H1 (cell line): ENCODE measurements around the gene LY6G6F. TPM values are rescaled to one million over a fixed set of nuclear protein-coding genes. Genes with fewer than 3 reads are reported as not detected.

Experiments used
- CTCF ChIA-PET: fragments of 300-600 bp; sonication (Branson Sonifier 250); formaldehyde crosslinking; loops from one replicate; lab custom pipeline; 2021; ENCODE audit not compliant: partially characterized antibody; lab: Charles Lee
- POLR2A ChIA-PET: fragments of 300-600 bp; sonication (Branson Sonifier 250); formaldehyde crosslinking; loops from one replicate; lab custom pipeline; 2021; ENCODE audit warnings: inconsistent platforms; ENCODE audit not compliant: partially characterized antibody; lab: Charles Lee
- DNase-seq, 2 experiments: peaks; one replicate each; pipeline versions ENCODE4 v3.0.0 to v3.0.0-alpha.2; 2010 to 2022; ENCODE audit warnings: low spot score in 2 of 2, low read depth in 1 of 2, mixed read lengths in 1 of 2
- FAIRE-seq: peaks from 2 replicates; lab custom pipeline; 2011; peaks lifted over from hg19 to GRCh38; lab: Jason Lieb, UNC
- H2AFZ ChIP-seq: 2 replicates; pipeline ENCODE4 v1.8.1; 2012; ENCODE audit warnings: low read length, inconsistent platforms
- H2AK5ac ChIP-seq: 2 replicates; pipeline ENCODE4 v1.6.1; 2013; ENCODE audit warnings: low read depth, low read length
- H2BK120ac ChIP-seq: replicated peaks from 2 replicates; pipeline ENCODE3; 2013; ENCODE audit warnings: low read depth, low read length, inconsistent platforms
- H2BK12ac ChIP-seq: 2 replicates; pipeline ENCODE4 v1.6.1; 2013; ENCODE audit warnings: low read depth, low read length
- H2BK15ac ChIP-seq: 2 replicates; pipeline ENCODE4 v1.6.1; 2013; ENCODE audit warnings: low read length
- H2BK20ac ChIP-seq: 2 replicates; pipeline ENCODE4 v1.6.1; 2013; ENCODE audit warnings: low read length
- H2BK5ac ChIP-seq: 2 replicates; pipeline ENCODE4 v1.6.1; 2013; ENCODE audit warnings: low read depth, low read length
- H3K14ac ChIP-seq: 2 replicates; pipeline ENCODE4 v1.6.1; 2013; ENCODE audit warnings: inconsistent platforms; ENCODE audit not compliant: insufficient read length
- H3K18ac ChIP-seq: 2 replicates; pipeline ENCODE4 v1.6.1; 2013; ENCODE audit warnings: low read length; ENCODE audit errors: extremely low read depth
- H3K23ac ChIP-seq: 2 replicates; pipeline ENCODE4 v1.6.1; 2013; ENCODE audit warnings: inconsistent platforms; ENCODE audit not compliant: insufficient read length
- H3K23me2 ChIP-seq: 2 replicates; pipeline ENCODE4 v1.6.1; 2013; ENCODE audit warnings: low read depth, low read length
- H3K27ac ChIP-seq: 2 replicates; pipeline ENCODE4 v1.6.1; 2011; ENCODE audit warnings: low read depth, low read length, inconsistent platforms
- H3K27me3 ChIP-seq, 4 experiments: replicated peaks in 1 of 4; 1 replicate in 1 of 4; 2 replicates in 3 of 4; pipeline versions ENCODE4 v1.6.1 to v1.8.1; 2011 to 2013; ENCODE audit warnings: low read length in 3 of 4, mild to moderate bottlenecking in 3 of 4, inconsistent platforms in 2 of 4, mixed read lengths in 2 of 4, moderate library complexity in 1 of 4; ENCODE audit not compliant: control insufficient read depth in 3 of 4, insufficient read depth in 3 of 4; ENCODE audit errors: extremely low read depth in 1 of 4
- H3K36me3 ChIP-seq, 4 experiments: 2 replicates each; pipeline versions ENCODE4 v1.6.1 to v1.8.1; 2011 to 2013; ENCODE audit warnings: mild to moderate bottlenecking in 4 of 4, low read length in 3 of 4, moderate library complexity in 2 of 4, control low read depth in 1 of 4, inconsistent platforms in 1 of 4; ENCODE audit not compliant: insufficient read depth in 4 of 4, control insufficient read depth in 2 of 4
- H3K4ac ChIP-seq: replicated peaks from 2 replicates; pipeline ENCODE3; 2013; ENCODE audit warnings: low read length, low read depth, mixed read lengths, inconsistent platforms; ENCODE audit not compliant: insufficient read length
- H3K4me1 ChIP-seq, 4 experiments: replicated peaks in 1 of 4; 1 replicate in 1 of 4; 2 replicates in 3 of 4; pipeline versions ENCODE4 v1.6.1 to v1.8.1; 2011 to 2013; ENCODE audit warnings: low read length in 3 of 4, inconsistent platforms in 2 of 4, mixed read lengths in 1 of 4; ENCODE audit not compliant: insufficient read depth in 4 of 4, control insufficient read depth in 3 of 4
- H3K4me2 ChIP-seq, 2 experiments: 2 replicates each; pipeline versions ENCODE4 v1.6.1 to v1.8.1; 2011 to 2013; ENCODE audit warnings: low read depth in 2 of 2, low read length in 2 of 2, control low read depth in 1 of 2, inconsistent platforms in 1 of 2, mild to moderate bottlenecking in 1 of 2; ENCODE audit not compliant: insufficient read depth in 1 of 2
- H3K4me3 ChIP-seq, 4 experiments: fragments of 200-600, 300-600 bp in 1 of 4; sonication (generic), shearing (Covaris generic), sonication (Bioruptor Twin) in 1 of 4; 2 replicates each; pipeline versions ENCODE4 v1.5.1 to v1.8.1; 2011 to 2016; ENCODE audit warnings: low read length in 4 of 4, low read depth in 3 of 4, control low read depth in 2 of 4, inconsistent platforms in 2 of 4, mild to moderate bottlenecking in 2 of 4, mixed read lengths in 1 of 4, moderate library complexity in 1 of 4; ENCODE audit not compliant: insufficient read depth in 2 of 4; ENCODE audit errors: extremely low read depth in 1 of 4
- H3K56ac ChIP-seq: replicated peaks from 2 replicates; pipeline ENCODE3; 2013; ENCODE audit warnings: low read depth, mild to moderate bottlenecking, mixed read lengths, low read length, inconsistent platforms; ENCODE audit not compliant: insufficient read length
- H3K79me1 ChIP-seq: 2 replicates; pipeline ENCODE4 v1.6.1; 2013; ENCODE audit warnings: low read depth, low read length, control low read depth
- H3K79me2 ChIP-seq, 2 experiments: 2 replicates each; pipeline versions ENCODE4 v1.6.1 to v1.8.1; 2012 to 2013; ENCODE audit warnings: low read length in 2 of 2, mild to moderate bottlenecking in 2 of 2, inconsistent platforms in 1 of 2; ENCODE audit not compliant: insufficient read depth in 2 of 2, control insufficient read depth in 1 of 2
- H3K9ac ChIP-seq, 4 experiments: replicated peaks in 1 of 4; 1 replicate in 1 of 4; 2 replicates in 3 of 4; pipeline versions ENCODE4 v1.6.1 to v1.8.1; 2011 to 2013; ENCODE audit warnings: low read depth in 3 of 4, low read length in 3 of 4, control low read depth in 2 of 4, mild to moderate bottlenecking in 2 of 4, moderate library complexity in 2 of 4, inconsistent platforms in 1 of 4; ENCODE audit errors: extremely low read depth in 1 of 4
- H3K9me3 ChIP-seq, 2 experiments: 2 replicates each; pipeline versions ENCODE4 v1.6.1 to v1.8.1; 2012 to 2013; ENCODE audit warnings: mild to moderate bottlenecking in 2 of 2, moderate library complexity in 2 of 2, control low read depth in 1 of 2, inconsistent platforms in 1 of 2, low read depth in 1 of 2, low read length in 1 of 2, mixed read lengths in 1 of 2; ENCODE audit not compliant: insufficient read depth in 2 of 2
- H4K20me1 ChIP-seq, 2 experiments: replicated peaks in 1 of 2; 2 replicates each; pipeline versions ENCODE3 to v1.8.1; 2011 to 2013; ENCODE audit warnings: inconsistent platforms in 2 of 2, low read length in 2 of 2, mild to moderate bottlenecking in 1 of 2; ENCODE audit not compliant: insufficient read depth in 2 of 2, control insufficient read depth in 1 of 2
- H4K5ac ChIP-seq: 2 replicates; pipeline ENCODE4 v1.6.1; 2013; ENCODE audit warnings: low read length, low read depth, mixed read lengths, inconsistent platforms; ENCODE audit not compliant: insufficient read length
- H4K8ac ChIP-seq: 2 replicates; pipeline ENCODE4 v1.8.0; 2013; ENCODE audit warnings: mild to moderate bottlenecking, moderate library complexity, low read length, inconsistent platforms; ENCODE audit not compliant: insufficient read depth; ENCODE audit errors: extremely low read depth
- H4K91ac ChIP-seq: replicated peaks from 2 replicates; pipeline ENCODE3; 2013; ENCODE audit warnings: low read length, mixed read lengths, inconsistent platforms; ENCODE audit not compliant: insufficient read length
- BRCA1 ChIP-seq: IDR thresholded peaks from 2 replicates; pipeline ENCODE4 v1.6.1; 2012; ENCODE audit warnings: low read depth, low read length, improper control_type of control experiment
- CEBPB ChIP-seq: IDR thresholded peaks from 2 replicates; pipeline ENCODE4 v1.6.1; 2012; ENCODE audit warnings: low read depth, low read length
- EGR1 ChIP-seq: IDR thresholded peaks from 2 replicates; pipeline ENCODE4 v1.6.1; 2011; ENCODE audit warnings: low read depth, low read length, borderline replicate concordance
- GABPA ChIP-seq: IDR thresholded peaks from 2 replicates; pipeline ENCODE4 v1.6.1; 2011; ENCODE audit warnings: mild to moderate bottlenecking, low read length, moderate library complexity, borderline replicate concordance; ENCODE audit not compliant: insufficient read depth
- KDM1A ChIP-seq: fragments of 200-600, 300-600 bp; sonication (generic); IDR thresholded peaks from 2 replicates; pipeline ENCODE4 v1.7.1; 2016; ENCODE audit warnings: mild to moderate bottlenecking, low read length, borderline replicate concordance
- KDM4A ChIP-seq: IDR thresholded peaks from one replicate; pipeline ENCODE4 v1.7.1; 2012; ENCODE audit warnings: low read depth, mild to moderate bottlenecking, moderate library complexity, low read length, inconsistent platforms; ENCODE audit not compliant: severe bottlenecking
- POLR2AphosphoS5 ChIP-seq: IDR thresholded peaks from 2 replicates; pipeline ENCODE4 v1.6.1; 2011; ENCODE audit warnings: low read depth, low read length
- POU5F1 ChIP-seq: IDR thresholded peaks from 2 replicates; pipeline ENCODE4 v1.6.1; 2011; ENCODE audit warnings: low read depth, mild to moderate bottlenecking, low read length, moderate library complexity
- RAD21 ChIP-seq, 2 experiments: IDR thresholded peaks in 1 of 2; conservative IDR thresholded peaks in 1 of 2; 2 replicates each; pipeline ENCODE4 v1.6.1; 2011; ENCODE audit warnings: low read depth in 2 of 2, low read length in 2 of 2, improper control_type of control experiment in 1 of 2, inconsistent platforms in 1 of 2, mild to moderate bottlenecking in 1 of 2, moderate library complexity in 1 of 2
- RFX5 ChIP-seq: IDR thresholded peaks from 2 replicates; pipeline ENCODE4 v1.6.1; 2011; ENCODE audit warnings: low read depth, low read length, improper control_type of control experiment, borderline replicate concordance
- SIRT6 ChIP-seq: IDR thresholded peaks from one replicate; pipeline ENCODE4 v1.7.1; 2012; ENCODE audit warnings: low read length, inconsistent platforms
- SUZ12 ChIP-seq: fragments of 200-600 bp; sonication (generic); IDR thresholded peaks from 2 replicates; pipeline ENCODE4 v1.6.1; 2012; ENCODE audit warnings: mild to moderate bottlenecking, inconsistent platforms, low read length, moderate library complexity, mixed read lengths
- WGBS, 2 experiments: shearing (Covaris generic) in 1 of 2; methylation state at CpG; one replicate each; pipeline versions ENCODE4 v1.1.6 to v1.1.7; 2013 to 2015; ENCODE audit warnings: low lambda C conversion rate in 2 of 2, mixed read lengths in 2 of 2, inconsistent platforms in 1 of 2, low coverage in 1 of 2, missing lambda C conversion rate in 1 of 2; ENCODE audit not compliant: insufficient replicate concordance in 2 of 2, insufficient coverage in 1 of 2, insufficient read length in 1 of 2; ENCODE audit errors: extremely low coverage in 1 of 2, missing lambda C conversion rate in 1 of 2; 5-methylcytosine and 5-hydroxymethylcytosine counted together
- polyA plus RNA-seq, 7 experiments: library from polyadenylated mRNA; depleted of rRNA in 3 of 7; stranded (reverse) in 5 of 7; unstranded in 2 of 7; fragments of >200 nt in 5 of 7; fragments of 200-250 nt in 2 of 7; gene quantifications; 1 replicate in 5 of 7; 2 replicates in 1 of 7; 4 replicates in 1 of 7; pipeline versions ENCODE4 v1.2.1 to v1.2.3, GENCODE V29; 2011 to 2013; ENCODE audit warnings: missing spikeins in 2 of 7, mixed read lengths in 2 of 7
- total RNA-seq: library from RNA; stranded (reverse); fragmentation: NEBNext Ultra II Directional; extraction: Animal tissue kit (Norgen Biotek cat#: 25700); gene quantifications from 2 replicates; pipeline ENCODE4 v1.2.1, GENCODE V29; 2021
- TF ChIP-seq, protein P1 (sequence below): IDR thresholded peaks from 2 replicates; pipeline ENCODE4 v1.6.1; 2011; ENCODE audit warnings: low read length, improper control_type of control experiment

Gene LY6G6F
- total and polyA plus RNA-seq, 2 of the 8 experiments (the other 6 are each of a cell fraction or from before 2014, with no cell fraction given), result not detected

DNA sequence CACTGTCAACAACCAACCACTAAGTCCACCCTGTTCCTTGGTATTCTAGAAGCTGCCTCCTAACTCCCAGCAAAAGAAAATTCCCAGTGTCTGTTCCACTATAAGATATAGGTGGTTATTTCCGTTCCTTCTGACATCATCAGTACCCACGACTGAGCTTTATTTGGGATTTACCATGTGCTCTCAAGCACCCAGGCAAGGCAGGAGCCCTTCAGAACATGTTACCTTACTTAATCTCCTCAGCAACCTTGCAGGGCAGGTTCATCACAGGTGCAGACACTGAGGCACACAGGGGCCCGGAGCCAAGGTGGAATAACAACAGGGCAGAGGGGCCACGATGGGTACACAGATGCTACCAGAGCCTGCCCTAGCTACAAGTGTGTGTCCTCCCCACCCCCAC is 14.3 kb upstream of the LY6G6F start:
- CTCF ChIA-PET, result interaction anchor here (0.6 to 5.8 kb wide), 8 partner anchors 11 to 103 kb away, joined by 3 to 26 read pairs (median 3); partner anchors contain the start of genes GPANK1, LY6G5B, LY6G5C and VARS1
- Histone ChIP-seq H2BK15ac (no peak overlapping the region), H4K5ac (no peak overlapping the region), H3K27ac (no peak overlapping the region), H3K23ac (no peak overlapping the region), H2AFZ (no peak overlapping the region), H2AK5ac (no peak overlapping the region), H4K20me1 (no peaks in the 10 kb centered on the region), H3K79me1 (no peaks in the 10 kb centered on the region), H2BK12ac (no peak overlapping the region), H3K27me3 (no peaks in the 10 kb centered on the region), H3K4me1 (peaks cover 0 to 1% (median 0%) of the 10 kb centered on the region in 4 experiments; a peak in 2 of 7 replicates), H3K14ac (no peak overlapping the region), H3K4me3 (no peak overlapping the region), H3K9me3 (no peaks in the 10 kb centered on the region), H4K91ac (no peak overlapping the region), H4K8ac (no peak overlapping the region), H3K23me2 (no peaks in the 10 kb centered on the region), H3K56ac (no peak overlapping the region), H2BK120ac (no peak overlapping the region), H3K4me2 (no peak overlapping the region), H2BK20ac (no peak overlapping the region), H3K4ac (no peak overlapping the region), H3K36me3 (peaks cover 7 to 24% (median 17%) of the 10 kb centered on the region in 4 experiments; a peak in 5 of 8 replicates), H3K9ac (no peak overlapping the region), H3K18ac (no peak overlapping the region), H3K79me2 (no peaks in the 10 kb centered on the region), H2BK5ac (no peak overlapping the region)
- no peak for FAIRE-seq
- DNase-seq, result no peak
- POLR2A ChIA-PET, result interaction anchor here (0.9 to 6.6 kb wide), 9 partner anchors 9 to 205 kb away, joined by 3 to 33 read pairs (median 3); partner anchors contain the start of genes ATP6V1G2, BAG6, EHMT2 and HSPA1B
- WGBS, 2 experiments, result 85% methylated on average over 4 of the region's 4 CpGs; no CpG with 5 or more reads in 1 of the 2 experiments
- TF ChIP-seq POU5F1, result no peak
- no peak for TF ChIP-seq RAD21 (IDR thresholded peaks at IDR 0.05 in 1 of 2, conservative IDR thresholded peaks at IDR 0.05 in 1 of 2; ENCODE audit: low read depth in 2 of 2, low read length in 2 of 2)
- TF ChIP-seq SUZ12, result no peak
- TF ChIP-seq RFX5, result no peak
- no peak for TF ChIP-seq KDM4A
- no peak for TF ChIP-seq GABPA
- TF ChIP-seq KDM1A, result no peak
- TF ChIP-seq SIRT6, result no peak
- TF ChIP-seq, protein P1, sequence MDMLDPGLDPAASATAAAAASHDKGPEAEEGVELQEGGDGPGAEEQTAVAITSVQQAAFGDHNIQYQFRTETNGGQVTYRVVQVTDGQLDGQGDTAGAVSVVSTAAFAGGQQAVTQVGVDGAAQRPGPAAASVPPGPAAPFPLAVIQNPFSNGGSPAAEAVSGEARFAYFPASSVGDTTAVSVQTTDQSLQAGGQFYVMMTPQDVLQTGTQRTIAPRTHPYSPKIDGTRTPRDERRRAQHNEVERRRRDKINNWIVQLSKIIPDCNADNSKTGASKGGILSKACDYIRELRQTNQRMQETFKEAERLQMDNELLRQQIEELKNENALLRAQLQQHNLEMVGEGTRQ, result no peak
- TF ChIP-seq POLR2AphosphoS5, result no peak
- TF ChIP-seq EGR1, result no peak
- no peak for TF ChIP-seq BRCA1
- no peak for TF ChIP-seq CEBPB
